ENCODE data around the gene FAM20C. TPM values are rescaled to one million over a fixed set of nuclear protein-coding genes. Genes with fewer than 3 reads are reported as not detected.
A peak's percentile ranks its signal among the peaks of the same experiment; 100 is the strongest.

Gene FAM20C
- 14.6 TPM for total RNA-seq

DNA sequence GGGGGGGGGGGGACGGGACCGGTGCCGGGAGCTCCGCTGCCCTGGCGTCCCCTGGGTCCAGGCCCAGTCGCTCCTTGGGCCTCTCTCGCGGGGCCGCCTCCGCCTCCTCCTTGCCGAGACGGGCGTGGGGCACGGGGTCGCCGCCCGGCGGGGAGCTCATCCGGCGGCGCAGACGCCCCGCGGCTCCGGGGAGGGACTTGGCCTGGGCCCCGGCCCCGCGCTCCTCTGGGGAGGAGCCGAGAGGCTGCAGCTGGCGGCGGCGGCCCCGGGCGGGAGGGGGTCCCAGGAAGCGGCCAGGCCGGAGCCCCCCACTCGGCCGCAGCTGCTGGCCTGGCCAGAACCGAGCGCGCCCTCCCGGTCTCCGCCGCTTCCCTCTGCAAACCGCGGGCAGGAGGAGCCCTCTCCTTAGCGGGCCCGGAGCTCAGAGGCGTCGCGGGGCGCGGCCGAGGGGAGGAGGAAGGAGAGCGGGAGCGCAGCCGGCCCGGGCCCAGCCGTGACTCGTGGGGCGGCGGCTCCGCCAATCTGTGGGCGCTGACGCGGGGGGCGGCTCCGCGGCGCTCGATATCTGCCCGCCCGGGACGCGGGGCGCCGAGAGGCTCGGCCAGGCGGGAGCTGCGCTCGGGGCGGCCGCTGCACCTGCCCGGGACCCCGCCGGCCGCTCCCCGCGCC is at the start of gene FAM20C:
TSS of gene FAM20C (plus strand) at position 591 of the 669 bp plus-strand sequence. CDS start 629 bp downstream, outside the sequence.
- no peaks in the 10 kb centered on the region for H3K27me3 ChIP-seq (ENCODE audit: control insufficient read depth in 3 of 3, insufficient read depth in 3 of 3, low read length in 3 of 3)
- peaks cover 52 to 61% (median 55%) of the 10 kb centered on the region in 3 donors for H3K4me1 ChIP-seq (ENCODE audit: control insufficient read depth in 3 of 3, insufficient read depth in 3 of 3, low read length in 3 of 3)
- H3K4me3 ChIP-seq (ENCODE audit: low read length in 3 of 3) = peak within 1 kb of the TSS; percentile 68 to 84 (median 83)
- H3K9me3 ChIP-seq (ENCODE audit: control insufficient read depth in 3 of 3, low read length in 3 of 3) = no peaks in the 10 kb centered on the region
- H3K27ac ChIP-seq (ENCODE audit: low read depth, low read length) = peak within 1 kb of the TSS; percentile 64
- peak within 1 kb of the TSS; percentile 60 to 86 (median 74) for H3K9ac ChIP-seq (ENCODE audit: low read depth in 1 of 3, low read length in 3 of 3)
- peaks cover 17 to 22% (median 18%) of the 10 kb centered on the region in 3 donors for H3K36me3 ChIP-seq (ENCODE audit: control insufficient read depth in 3 of 3, insufficient read depth in 3 of 3, low read length in 3 of 3)

DNA sequence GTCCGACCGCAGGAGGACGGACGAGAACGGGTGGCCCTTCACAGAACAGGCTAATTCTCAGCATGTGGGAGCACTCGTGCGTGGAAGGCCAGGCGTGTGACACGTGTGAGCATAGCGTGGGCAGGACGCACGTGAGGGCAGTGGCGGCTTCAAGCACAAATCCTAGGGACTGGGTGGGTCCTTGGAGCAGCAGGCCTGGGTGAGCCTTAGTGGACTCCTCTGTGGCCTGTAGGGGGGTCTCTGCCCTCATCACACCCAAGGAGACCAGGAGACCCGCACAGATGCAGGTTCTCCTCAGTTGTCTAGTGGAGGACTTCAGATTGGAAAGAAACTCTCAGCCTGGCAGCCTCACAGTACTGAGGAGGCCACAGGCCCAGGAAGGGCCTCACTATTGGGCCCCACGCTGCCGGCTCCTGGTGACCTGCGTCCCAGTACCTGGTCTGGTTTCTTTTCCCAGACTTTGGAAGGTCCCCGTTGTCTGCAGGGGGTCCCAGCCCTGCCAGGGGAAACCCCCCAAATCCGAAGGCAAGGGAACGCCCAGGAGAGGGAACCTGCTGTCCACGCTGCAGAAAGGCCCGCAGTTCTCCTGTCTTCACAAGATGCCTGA is 49.1 kb upstream of the FAM20C start:
- no peak overlapping the region for H3K4me3 ChIP-seq (ENCODE audit: low read length in 3 of 3)
- peak overlapping the region in 1 of 3 donors; percentile 16 for H3K9ac ChIP-seq (ENCODE audit: low read depth in 1 of 3, low read length in 3 of 3)
- H3K27me3 ChIP-seq (ENCODE audit: control insufficient read depth in 3 of 3, insufficient read depth in 3 of 3, low read length in 3 of 3) = peaks cover 0 to 15% (median 4%) of the 10 kb centered on the region in 3 donors
- H3K9me3 ChIP-seq (ENCODE audit: control insufficient read depth in 3 of 3, low read length in 3 of 3) = no peaks in the 10 kb centered on the region
- H3K4me1 ChIP-seq (ENCODE audit: control insufficient read depth in 3 of 3, insufficient read depth in 3 of 3, low read length in 3 of 3) = peaks cover 10 to 21% (median 17%) of the 10 kb centered on the region in 3 donors
- no peak overlapping the region for H3K27ac ChIP-seq (ENCODE audit: low read depth, low read length)
- peaks cover 0 to 7% (median 5%) of the 10 kb centered on the region in 3 donors for H3K36me3 ChIP-seq (ENCODE audit: control insufficient read depth in 3 of 3, insufficient read depth in 3 of 3, low read length in 3 of 3)

DNA sequence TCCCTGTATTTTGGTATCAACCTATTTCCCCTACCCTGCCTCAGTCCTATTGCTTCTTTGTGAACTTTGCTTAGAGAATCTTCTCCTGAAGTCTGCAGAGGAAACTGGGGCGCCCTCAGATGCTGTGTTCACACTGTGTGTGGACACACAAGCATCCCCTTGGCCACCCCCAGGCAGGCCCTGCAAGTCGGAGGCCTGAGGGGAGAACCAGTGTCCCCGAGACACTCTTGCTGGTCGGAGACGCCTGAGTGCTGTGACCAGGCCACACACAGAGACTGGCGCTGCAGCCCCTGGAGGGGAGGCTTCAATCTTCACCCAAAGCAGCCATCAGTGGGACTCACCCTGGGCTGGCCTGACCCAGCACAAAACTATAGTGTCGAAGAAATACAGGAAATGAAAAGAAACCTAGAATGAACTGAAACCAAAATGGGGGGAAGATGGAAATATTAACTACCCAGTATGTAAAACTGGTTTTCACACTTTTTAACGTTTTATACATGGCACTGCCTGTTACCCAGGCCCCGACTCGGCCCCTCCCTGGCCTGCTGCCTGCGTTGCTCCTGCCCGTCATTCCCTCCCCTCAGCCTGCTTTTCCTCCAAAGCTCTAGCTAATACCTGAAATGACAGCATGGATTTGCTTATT is 48.4 kb upstream of the FAM20C start:
- Histone ChIP-seq H3K4me1 (ENCODE audit: control insufficient read depth in 3 of 3, insufficient read depth in 3 of 3, low read length in 3 of 3) (peaks cover 10 to 21% (median 17%) of the 10 kb centered on the region in 3 donors), H3K9me3 (ENCODE audit: control insufficient read depth in 3 of 3, low read length in 3 of 3) (no peaks in the 10 kb centered on the region), H3K4me3 (ENCODE audit: low read length in 3 of 3) (no peak overlapping the region), H3K9ac (ENCODE audit: low read depth in 1 of 3, low read length in 3 of 3) (no peak overlapping the region), H3K36me3 (ENCODE audit: control insufficient read depth in 3 of 3, insufficient read depth in 3 of 3, low read length in 3 of 3) (peaks cover 0 to 7% (median 5%) of the 10 kb centered on the region in 3 donors), H3K27ac (ENCODE audit: low read depth, low read length) (no peak overlapping the region), H3K27me3 (ENCODE audit: control insufficient read depth in 3 of 3, insufficient read depth in 3 of 3, low read length in 3 of 3) (peaks cover 0 to 15% (median 4%) of the 10 kb centered on the region in 3 donors)

DNA sequence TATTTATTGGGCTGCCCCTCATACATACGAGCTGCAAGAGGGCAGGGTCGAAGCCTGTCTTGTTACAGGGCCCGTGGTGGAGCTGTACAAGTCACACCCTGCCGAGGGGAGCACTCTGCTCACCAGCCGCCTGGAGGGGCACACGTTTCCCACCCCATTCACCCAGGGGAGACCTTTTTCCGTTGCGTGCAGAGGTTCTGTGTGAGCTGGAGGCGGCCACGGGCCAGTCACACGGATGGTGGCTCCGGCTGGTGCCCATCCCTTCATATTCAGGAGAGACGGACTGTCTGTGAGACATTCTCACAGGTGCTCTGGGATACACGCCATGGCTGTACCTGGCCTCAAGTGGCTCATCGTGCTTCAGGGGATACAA is 47.9 kb upstream of the FAM20C start:
- H3K9me3 ChIP-seq (ENCODE audit: control insufficient read depth in 3 of 3, low read length in 3 of 3) = no peaks in the 10 kb centered on the region
- H3K4me1 ChIP-seq (ENCODE audit: control insufficient read depth in 3 of 3, insufficient read depth in 3 of 3, low read length in 3 of 3) = peaks cover 10 to 21% (median 17%) of the 10 kb centered on the region in 3 donors
- H3K9ac ChIP-seq (ENCODE audit: low read depth in 1 of 3, low read length in 3 of 3) = no peak overlapping the region
- peaks cover 0 to 7% (median 5%) of the 10 kb centered on the region in 3 donors for H3K36me3 ChIP-seq (ENCODE audit: control insufficient read depth in 3 of 3, insufficient read depth in 3 of 3, low read length in 3 of 3)
- H3K27ac ChIP-seq (ENCODE audit: low read depth, low read length) = no peak overlapping the region
- no peak overlapping the region for H3K4me3 ChIP-seq (ENCODE audit: low read length in 3 of 3)
- peaks cover 0 to 11% (median 4%) of the 10 kb centered on the region in 3 donors for H3K27me3 ChIP-seq (ENCODE audit: control insufficient read depth in 3 of 3, insufficient read depth in 3 of 3, low read length in 3 of 3)

DNA sequence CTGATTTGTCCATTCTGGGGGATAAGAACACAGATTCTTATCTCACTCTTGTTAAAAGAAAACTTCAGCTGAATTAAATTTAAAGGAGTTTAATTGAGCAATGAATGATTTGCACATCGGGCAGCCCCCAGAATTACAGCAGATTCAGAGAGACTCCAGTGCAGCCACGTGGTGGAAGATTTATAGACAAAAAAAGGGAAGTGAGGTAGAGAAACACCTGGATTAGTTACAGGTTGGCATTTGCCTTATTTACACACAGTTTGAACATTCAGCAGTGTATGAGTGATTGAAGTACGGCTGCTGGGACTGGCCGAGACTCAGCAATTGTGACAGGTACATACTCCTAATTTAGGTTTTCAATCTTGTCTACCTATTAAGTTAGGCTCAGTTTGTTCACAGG is 46.5 kb upstream of the FAM20C start:
- Histone ChIP-seq H3K27me3 (ENCODE audit: control insufficient read depth in 3 of 3, insufficient read depth in 3 of 3, low read length in 3 of 3) (peaks cover 0 to 1% (median 0%) of the 10 kb centered on the region in 3 donors), H3K27ac (ENCODE audit: low read depth, low read length) (no peak overlapping the region), H3K36me3 (ENCODE audit: control insufficient read depth in 3 of 3, insufficient read depth in 3 of 3, low read length in 3 of 3) (peaks cover 0 to 7% (median 5%) of the 10 kb centered on the region in 3 donors), H3K9ac (ENCODE audit: low read depth in 1 of 3, low read length in 3 of 3) (no peak overlapping the region), H3K9me3 (ENCODE audit: control insufficient read depth in 3 of 3, low read length in 3 of 3) (no peaks in the 10 kb centered on the region), H3K4me3 (ENCODE audit: low read length in 3 of 3) (no peak overlapping the region), H3K4me1 (ENCODE audit: control insufficient read depth in 3 of 3, insufficient read depth in 3 of 3, low read length in 3 of 3) (peaks cover 21 to 30% (median 26%) of the 10 kb centered on the region in 3 donors)

DNA sequence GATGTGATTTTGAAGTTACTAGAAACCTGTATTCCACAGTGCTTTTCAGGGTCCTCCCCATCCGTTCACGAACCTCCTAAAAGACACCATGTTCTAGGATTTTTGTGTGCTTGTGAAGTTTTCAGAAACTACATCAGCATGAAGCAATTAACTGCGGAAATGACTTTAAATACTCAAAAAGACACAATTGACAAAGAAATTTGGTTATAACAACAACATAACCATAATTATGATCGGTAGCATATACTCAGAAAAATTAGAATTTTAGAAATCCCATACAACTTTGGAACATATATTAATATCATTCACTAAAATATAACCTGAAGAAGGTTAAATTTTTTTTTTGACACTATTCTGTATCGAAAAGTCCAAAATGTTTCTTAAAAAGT is 43.8 kb upstream of the FAM20C start:
- peaks cover 0 to 7% (median 5%) of the 10 kb centered on the region in 3 donors for H3K36me3 ChIP-seq (ENCODE audit: control insufficient read depth in 3 of 3, insufficient read depth in 3 of 3, low read length in 3 of 3)
- no peaks in the 10 kb centered on the region for H3K27me3 ChIP-seq (ENCODE audit: control insufficient read depth in 3 of 3, insufficient read depth in 3 of 3, low read length in 3 of 3)
- peak overlapping the region; percentile 65 to 84 (median 71) for H3K9ac ChIP-seq (ENCODE audit: low read depth in 1 of 3, low read length in 3 of 3)
- peak overlapping the region; percentile 93 for H3K27ac ChIP-seq (ENCODE audit: low read depth, low read length)
- peak overlapping the region; percentile 68 to 72 (median 69) for H3K4me3 ChIP-seq (ENCODE audit: low read length in 3 of 3)
- H3K9me3 ChIP-seq (ENCODE audit: control insufficient read depth in 3 of 3, low read length in 3 of 3) = no peaks in the 10 kb centered on the region
- H3K4me1 ChIP-seq (ENCODE audit: control insufficient read depth in 3 of 3, insufficient read depth in 3 of 3, low read length in 3 of 3) = peaks cover 9 to 11% (median 10%) of the 10 kb centered on the region in 3 donors

DNA sequence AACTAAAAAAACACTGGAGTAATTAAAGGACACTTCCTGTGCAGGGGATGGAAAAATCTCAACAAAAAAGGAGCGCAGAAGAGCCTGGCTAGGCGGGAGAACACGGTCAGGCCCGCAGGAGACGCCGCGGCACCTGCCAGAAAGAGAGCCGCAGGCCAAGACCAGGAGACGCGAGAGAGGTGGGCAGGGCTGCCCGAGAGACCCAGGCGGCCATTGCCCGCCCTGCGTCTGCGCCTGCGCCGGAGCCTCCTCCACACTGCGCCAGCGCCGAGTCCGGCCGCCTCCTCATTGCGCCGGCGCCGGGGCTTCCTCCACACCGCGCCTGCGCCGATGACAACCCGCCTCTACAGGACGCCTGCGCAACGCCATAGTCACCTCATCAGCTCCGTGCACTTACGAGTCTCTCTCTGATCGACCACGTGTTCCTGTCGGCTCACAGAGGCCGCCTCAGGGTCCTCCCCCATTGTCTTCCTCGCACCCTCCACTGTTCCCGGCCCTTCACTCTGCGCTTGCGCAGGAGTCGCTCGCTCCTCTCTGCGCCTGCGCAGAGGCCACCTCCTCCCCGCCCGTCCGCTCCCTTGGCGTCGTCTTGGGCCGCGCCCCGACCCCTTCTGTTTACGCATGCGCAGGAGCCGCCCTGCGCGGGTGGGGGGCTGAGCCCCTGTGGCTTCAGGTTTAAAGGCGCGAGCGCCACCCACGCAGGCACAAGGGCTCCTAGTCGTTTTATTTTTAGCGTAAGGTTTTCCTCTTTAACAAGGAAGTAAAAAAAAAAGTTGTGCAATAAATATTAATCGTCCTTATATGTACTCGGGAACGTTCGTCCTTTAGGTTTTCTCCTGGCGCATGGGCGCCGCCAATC is 43.2 kb upstream of the FAM20C start:
- peaks cover 9 to 17% (median 16%) of the 10 kb centered on the region in 3 donors for H3K4me1 ChIP-seq (ENCODE audit: control insufficient read depth in 3 of 3, insufficient read depth in 3 of 3, low read length in 3 of 3)
- peak overlapping the region; percentile 68 to 72 (median 69) for H3K4me3 ChIP-seq (ENCODE audit: low read length in 3 of 3)
- no peaks in the 10 kb centered on the region for H3K9me3 ChIP-seq (ENCODE audit: control insufficient read depth in 3 of 3, low read length in 3 of 3)

DNA sequence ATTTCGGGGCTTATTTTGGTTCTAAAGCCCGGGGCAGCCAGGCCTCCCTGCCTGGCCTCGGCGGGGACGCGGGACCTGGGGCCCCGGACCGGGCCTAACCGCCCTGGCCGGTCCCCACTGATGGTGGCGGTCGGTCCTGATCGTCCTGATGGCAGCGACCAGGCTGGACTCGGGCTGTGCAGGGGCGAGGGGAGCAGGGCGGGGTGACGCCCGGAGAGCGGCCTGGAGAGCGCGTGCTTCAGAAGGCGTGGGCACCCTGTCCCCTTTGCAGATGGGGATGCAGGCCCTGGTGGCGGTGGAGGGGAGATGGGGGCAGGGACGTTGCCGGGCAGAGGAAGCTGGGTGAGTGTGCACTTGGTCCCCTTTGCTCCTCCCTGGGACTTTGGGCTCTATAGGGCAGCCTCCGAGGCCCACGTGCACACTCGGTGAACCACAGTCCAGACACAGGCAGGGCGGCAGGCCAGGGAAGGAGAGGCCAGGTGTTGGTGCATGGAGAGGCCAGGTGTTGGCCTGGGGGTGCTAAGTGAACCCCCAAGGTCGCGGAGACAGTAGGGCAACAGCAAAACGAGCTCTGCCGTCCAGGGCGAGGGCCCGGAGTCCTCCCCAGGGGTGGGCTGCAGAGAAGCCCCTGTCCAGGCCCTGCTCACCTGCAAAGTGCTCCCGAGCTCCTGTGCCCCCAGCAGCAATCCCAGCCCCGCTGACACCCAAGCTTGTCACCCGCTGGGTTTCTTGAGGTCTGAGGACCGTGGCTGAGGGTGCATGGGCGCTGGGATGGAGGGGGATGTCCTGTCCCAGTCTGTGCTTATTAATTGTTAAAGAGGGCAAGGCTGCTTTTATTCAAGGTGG is 42.4 kb upstream of the FAM20C start:
- H3K27me3 ChIP-seq (ENCODE audit: control insufficient read depth in 3 of 3, insufficient read depth in 3 of 3, low read length in 3 of 3) = no peaks in the 10 kb centered on the region
- no peaks in the 10 kb centered on the region for H3K9me3 ChIP-seq (ENCODE audit: control insufficient read depth in 3 of 3, low read length in 3 of 3)
- peak overlapping the region; percentile 65 to 72 (median 68) for H3K4me3 ChIP-seq (ENCODE audit: low read length in 3 of 3)
- H3K9ac ChIP-seq (ENCODE audit: low read depth in 1 of 3, low read length in 3 of 3) = peak overlapping the region; percentile 65 to 84 (median 71)
- H3K36me3 ChIP-seq (ENCODE audit: control insufficient read depth in 3 of 3, insufficient read depth in 3 of 3, low read length in 3 of 3) = peaks cover 0 to 7% (median 5%) of the 10 kb centered on the region in 3 donors
- peak overlapping the region; percentile 93 for H3K27ac ChIP-seq (ENCODE audit: low read depth, low read length)
- peaks cover 9 to 19% (median 16%) of the 10 kb centered on the region in 3 donors for H3K4me1 ChIP-seq (ENCODE audit: control insufficient read depth in 3 of 3, insufficient read depth in 3 of 3, low read length in 3 of 3)

More for the DNA sequence above, 43.2 kb upstream of the FAM20C start:
- peak overlapping the region; percentile 93 for H3K27ac ChIP-seq (ENCODE audit: low read depth, low read length)
- H3K9ac ChIP-seq (ENCODE audit: low read depth in 1 of 3, low read length in 3 of 3) = peak overlapping the region; percentile 65 to 84 (median 71)
- H3K36me3 ChIP-seq (ENCODE audit: control insufficient read depth in 3 of 3, insufficient read depth in 3 of 3, low read length in 3 of 3) = peaks cover 0 to 7% (median 5%) of the 10 kb centered on the region in 3 donors
- H3K27me3 ChIP-seq (ENCODE audit: control insufficient read depth in 3 of 3, insufficient read depth in 3 of 3, low read length in 3 of 3) = no peaks in the 10 kb centered on the region
